Lower leg skin (tissue), 4 donors: ENCODE data around the gene CMTR2. TPM values are rescaled to one million over a fixed set of nuclear protein-coding genes. Genes with fewer than 3 reads are reported as not detected.

Experiments
- total RNA-seq, 4 donors: library from RNA; depleted of rRNA; stranded (reverse); fragments of >200 nt; gene quantifications; one replicate each; pipeline ENCODE4 v1.1.0, GENCODE V29; 2016

CMTR2 gene
- total RNA-seq, 4 donors from 2014 or later, result 12.6 to 17.9 (median 16.0) TPM

Other genes with a start within 250 kb of the CMTR2 start
- 1 to 10 TPM in 2 of 4 donors, under 1 TPM in 1, not detected in 1; 0.15 to 2.3 (median 1.5) TPM for gene HYDIN, start 58.7 kb downstream of the CMTR2 start, total RNA-seq
- gene CALB2, start 69.3 kb upstream of the CMTR2 start, total RNA-seq, result 1 to 10 TPM in 3 of 4 donors, not detected in 1; 3.8 to 5.1 (median 4.1) TPM
- gene TLE7, start 152.7 kb upstream of the CMTR2 start, total RNA-seq, result not detected
- gene ZNF23, start 172.8 kb upstream of the CMTR2 start, total RNA-seq, result 1 to 10 TPM; 3.6 to 8.1 (median 5.8) TPM
- 1 to 10 TPM in 3 of 4 donors, under 1 TPM in 1; 0.84 to 4.2 (median 2.5) TPM for gene ZNF19, start 199.9 kb upstream of the CMTR2 start, total RNA-seq
- gene CHST4, start 237.0 kb upstream of the CMTR2 start, total RNA-seq, result not detected